ENCODE results near the gene ZDHHC7.

- TF ChIP-seq CTCF (IDR thresholded peaks at IDR 0.05), result no peak
- TF ChIP-seq POLR2A (IDR thresholded peaks at IDR 0.05), result no peak
Observed at GRCh38 chr16:84931506-84931905, 79.8 kb downstream of the ZDHHC7 start.
